Fibroblast of skin of abdomen (primary cell): ENCODE results near the gene ZNF10.

Experiments used
- DNase-seq: peaks from one replicate; pipeline ENCODE4 v3.0.0-alpha.2; 2013

ZNF10 gene

GRCh38 chr12:133201888-133202287, 71.5 kb downstream of the ZNF10 start:
- DNase-seq: no peak

DNA sequence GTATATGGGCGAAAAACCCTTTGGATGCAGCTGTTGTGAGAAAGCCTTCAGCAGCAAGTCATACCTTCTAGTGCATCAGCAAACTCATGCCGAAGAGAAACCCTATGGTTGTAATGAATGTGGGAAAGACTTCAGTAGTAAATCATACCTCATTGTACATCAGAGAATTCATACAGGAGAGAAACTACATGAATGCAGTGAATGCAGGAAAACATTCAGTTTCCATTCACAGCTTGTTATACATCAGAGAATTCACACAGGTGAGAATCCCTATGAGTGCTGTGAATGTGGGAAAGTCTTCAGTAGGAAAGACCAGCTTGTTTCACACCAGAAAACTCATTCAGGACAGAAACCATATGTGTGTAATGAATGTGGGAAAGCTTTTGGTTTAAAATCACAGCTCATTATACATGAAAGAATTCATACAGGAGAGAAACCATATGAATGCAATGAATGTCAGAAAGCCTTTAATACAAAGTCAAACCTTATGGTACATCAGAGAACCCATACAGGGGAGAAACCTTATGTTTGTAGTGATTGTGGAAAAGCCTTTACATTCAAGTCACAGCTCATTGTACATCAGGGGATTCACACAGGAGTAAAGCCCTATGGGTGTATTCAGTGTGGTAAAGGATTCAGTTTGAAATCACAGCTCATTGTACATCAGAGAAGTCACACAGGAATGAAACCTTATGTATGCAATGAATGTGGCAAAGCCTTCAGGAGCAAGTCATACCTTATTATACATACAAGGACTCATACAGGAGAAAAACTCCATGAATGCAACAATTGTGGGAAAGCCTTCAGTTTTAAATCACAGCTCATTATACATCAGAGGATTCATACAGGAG, 72.3 kb downstream of the ZNF10 start:
- DNase-seq: no peak

GRCh38 chr12:133203344-133204263, 73.2 kb downstream of the ZNF10 start:
- no peak for DNase-seq

GRCh38 chr12:133204264-133204603, 73.8 kb downstream of the ZNF10 start:
- no peak for DNase-seq

DNA sequence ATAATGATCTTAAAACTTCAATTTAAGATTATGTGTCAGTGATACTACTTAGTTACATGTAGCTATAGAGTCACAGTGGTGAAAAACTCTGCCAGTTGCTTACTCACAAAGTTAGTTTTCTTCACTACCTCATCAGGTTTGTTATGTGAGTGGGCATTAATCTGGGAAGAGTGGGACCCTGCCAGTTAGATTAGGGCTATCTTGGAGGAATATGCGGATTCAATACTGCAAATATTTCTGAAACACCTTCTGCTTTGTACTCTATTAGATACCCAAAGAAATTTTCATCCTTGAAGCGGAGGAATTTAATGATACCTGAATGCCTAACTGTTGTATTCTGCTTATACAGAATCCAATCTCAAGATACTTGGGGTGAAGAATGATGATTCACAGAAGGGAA, 76.0 kb downstream of the ZNF10 start:
- DNase-seq: no peak
